Measurements from ENCODE around the gene TPM3.
"Not testable (repeated sequence)": the region's sequence is repeated elsewhere in the genome, so short reads cannot be mapped to it uniquely, and the experiment has no call there.

TPM3 gene

DNA sequence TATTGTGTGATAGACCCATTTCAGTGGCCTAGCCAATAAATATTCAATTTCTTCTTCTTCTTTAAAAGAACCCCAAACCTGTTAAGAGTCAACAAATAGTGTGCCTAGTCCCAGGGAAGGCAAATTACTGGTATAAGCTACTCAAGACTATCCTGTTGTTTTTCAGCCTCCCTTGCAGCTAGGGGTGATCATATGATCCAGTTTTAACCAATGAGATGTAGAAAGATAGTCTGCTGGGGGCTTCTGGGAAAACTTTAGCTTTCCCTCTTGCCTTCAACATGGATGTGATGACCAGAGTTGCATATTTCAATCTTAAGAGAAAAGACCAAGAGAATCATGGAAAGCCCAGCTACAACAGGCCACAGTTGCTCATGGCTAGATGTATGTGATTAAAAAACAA is 32.3 kb downstream of the TPM3 start:
- DNase-seq = no peak

GRCh38 chr1:154158307-154159125 is 33.4 kb downstream of the TPM3 start:
- DNase-seq = no peak

DNA sequence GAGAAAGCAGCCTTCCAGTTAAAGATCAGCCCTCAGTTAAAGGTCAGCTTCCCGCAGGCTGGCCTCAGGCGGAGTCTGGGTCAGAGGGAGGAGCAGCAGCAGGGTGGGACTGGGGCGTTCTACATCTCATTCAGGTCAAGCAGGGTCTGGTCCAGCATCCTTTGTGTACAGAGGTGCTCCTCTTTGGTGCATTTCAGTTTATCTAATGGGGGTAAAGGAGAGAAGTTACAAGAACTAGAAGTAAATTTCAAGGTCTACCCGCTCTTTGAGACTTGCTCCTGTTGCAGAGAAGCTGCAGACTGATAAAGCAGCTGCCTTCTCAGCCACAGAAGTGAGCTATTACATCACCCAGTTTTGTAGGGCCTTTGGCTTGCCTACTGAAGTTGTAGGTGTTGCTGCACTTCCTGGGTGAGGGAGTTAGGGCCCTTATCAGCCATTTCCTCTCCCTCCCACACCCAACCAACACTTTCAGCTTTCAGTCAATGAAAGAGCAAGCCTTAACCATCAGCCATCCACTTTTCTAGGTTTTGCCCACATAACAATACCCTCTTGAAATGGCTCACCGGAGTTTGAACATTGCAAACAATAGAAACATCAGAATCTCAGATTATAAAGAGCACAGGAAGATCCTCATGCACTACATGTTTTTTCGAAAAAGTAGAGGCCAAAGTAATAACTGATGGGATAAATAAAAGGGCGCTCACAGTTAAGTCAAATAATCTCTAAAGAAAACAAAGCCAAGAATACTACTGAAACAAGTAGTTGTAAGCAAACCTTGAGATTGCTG is 34.2 kb downstream of the TPM3 start:
- peak; percentile 95 for DNase-seq

- DNase-seq = no peak
These were observed 36.6 kb downstream of the TPM3 start for GRCh38 chr1:154155251-154155650.

- no peak for DNase-seq
These were observed 37.2 kb downstream of the TPM3 start, which contains the start of gene NUP210L for GRCh38 chr1:154154534-154155191. TSS of gene NUP210L (minus strand) at chr1:154155073.

DNA sequence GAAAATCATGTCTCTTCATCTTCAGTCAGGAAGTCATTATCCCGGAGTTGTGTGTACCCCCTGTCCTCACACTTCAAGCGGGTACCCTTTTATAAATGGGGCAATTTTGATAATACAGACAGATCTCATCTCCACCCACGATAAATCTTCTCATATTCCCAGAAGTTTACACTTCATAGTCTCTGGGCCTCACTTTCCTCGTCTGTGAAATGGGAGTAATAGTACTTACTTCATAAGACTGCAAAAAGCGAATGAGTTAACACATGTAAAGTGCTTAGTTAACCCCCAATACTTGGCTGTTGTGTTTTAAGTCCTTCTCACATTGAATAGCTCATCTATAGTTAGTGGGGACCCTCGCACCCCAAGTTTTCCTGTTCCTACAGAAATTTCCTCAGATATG is 37.8 kb downstream of the TPM3 start:
- no peak for DNase-seq

DNA sequence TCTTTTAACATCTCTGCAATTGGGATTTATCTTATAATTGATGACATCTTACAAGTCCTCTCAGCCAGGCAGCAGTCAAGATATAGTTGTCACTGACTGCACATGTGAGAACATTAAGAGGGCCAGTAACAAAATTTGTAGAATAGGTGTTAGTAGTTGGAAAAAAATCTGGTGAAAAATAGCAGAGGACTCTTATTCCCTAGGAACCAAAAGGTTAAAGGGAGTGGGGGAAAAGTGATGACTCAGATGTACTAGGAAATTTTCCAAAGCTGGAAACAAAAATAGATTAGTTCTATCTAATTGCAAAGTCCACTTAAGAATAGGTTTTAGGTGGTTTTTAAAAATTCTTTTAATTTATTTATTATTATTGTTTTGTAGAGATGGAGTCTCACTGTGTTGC is 40.6 kb downstream of the TPM3 start:
- no peak for DNase-seq

GRCh38 chr1:154148807-154149206 is 43.1 kb downstream of the TPM3 start:
- DNase-seq = peak; percentile 74

- not testable (repeated sequence) for DNase-seq
These were observed 44.4 kb downstream of the TPM3 start for GRCh38 chr1:154147505-154147904.

- DNase-seq = no peak
These were observed 45.9 kb downstream of the TPM3 start for GRCh38 chr1:154145986-154146385.

- DNase-seq = no peak
These were observed 49.5 kb downstream of the TPM3 start for GRCh38 chr1:154142358-154142757.

GRCh38 chr1:154141240-154141639 is 50.7 kb downstream of the TPM3 start:
- DNase-seq = no peak

DNA sequence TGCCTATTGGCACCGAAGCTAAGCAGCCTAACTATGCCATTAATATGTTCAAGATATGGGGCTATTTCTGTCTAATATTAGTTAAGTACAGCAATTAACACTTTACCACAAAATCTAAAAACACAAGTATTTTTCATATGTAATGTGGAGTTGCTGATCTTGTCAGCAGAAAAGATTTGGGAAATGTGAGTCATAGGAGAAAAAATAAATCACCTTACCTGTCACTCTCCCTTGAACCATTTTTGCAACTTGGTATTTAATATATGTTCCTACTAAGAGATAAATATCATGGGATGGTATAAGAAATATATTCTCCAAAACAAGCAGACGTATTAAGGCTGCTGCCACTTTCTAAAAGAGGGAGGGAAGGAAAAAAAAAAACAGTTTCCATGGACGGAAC is 54.0 kb downstream of the TPM3 start:
- DNase-seq = no peak

GRCh38 chr1:154133256-154133655 is 58.6 kb downstream of the TPM3 start:
- no peak for DNase-seq

GRCh38 chr1:154129391-154129970 is 62.4 kb downstream of the TPM3 start:
- peak; percentile 29 for DNase-seq

DNA sequence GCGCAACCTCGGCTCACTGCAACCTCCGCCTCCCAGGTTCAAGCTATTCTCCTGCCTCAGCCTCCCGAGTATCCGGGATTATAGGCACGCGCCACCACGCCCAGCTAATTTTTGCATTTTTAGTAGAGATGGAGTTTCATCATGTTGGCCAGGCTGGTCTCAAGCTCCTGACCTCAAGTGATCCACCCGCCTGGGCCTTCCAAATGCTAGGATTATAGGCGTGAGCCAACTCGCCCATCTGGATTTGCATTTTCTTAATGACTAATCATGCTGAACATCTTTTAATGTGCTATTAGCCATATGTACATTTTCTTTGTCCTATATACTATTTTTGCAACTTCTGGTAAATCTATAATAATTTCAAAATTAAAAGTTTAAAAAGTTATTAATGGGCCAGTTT is 68.7 kb downstream of the TPM3 start:
- not testable (repeated sequence) for DNase-seq

- no peak for DNase-seq
These were observed 74.3 kb downstream of the TPM3 start for GRCh38 chr1:154117642-154118041.

- no peak for DNase-seq
These were observed 76.7 kb downstream of the TPM3 start for GRCh38 chr1:154115180-154115579.

Measured in activated CD4-positive, alpha-beta T cell treated with anti-CD3 and anti-CD28 coated beads, Interleukin-2, amount 50 U/mL, for 16 hours (primary cell).